Cardiac septum (tissue), 1 donor: ENCODE data around the gene ATP2B1. TPM values are rescaled to one million over a fixed set of nuclear protein-coding genes. Genes with fewer than 3 reads are reported as not detected.
A peak's percentile ranks its signal among the peaks of the same experiment; 100 is the strongest.

ENCODE experiments used
- DNase-seq: peaks from one replicate; pipeline ENCODE4 v3.0.0-alpha.2; 2020; ENCODE audit warnings: low spot score
- intact Hi-C: fragments of 100-400 bp; cut with DNase I; formaldehyde crosslinking; loops from one replicate; pipeline ENCODE4 v1.14.0; 2022
- total RNA-seq: library from RNA; stranded (reverse); fragmentation: NEBNext Ultra II Directional; extraction: Animal tissue kit (Norgen Biotek cat#: 25700); gene quantifications from one replicate; pipeline ENCODE4 v1.2.1, GENCODE V29; 2021
- donor health status: DM: no; HTN: no; CAD: no.

Gene ATP2B1
- total RNA-seq, 1 donor from 2014 or later = 25.4 TPM

DNA sequence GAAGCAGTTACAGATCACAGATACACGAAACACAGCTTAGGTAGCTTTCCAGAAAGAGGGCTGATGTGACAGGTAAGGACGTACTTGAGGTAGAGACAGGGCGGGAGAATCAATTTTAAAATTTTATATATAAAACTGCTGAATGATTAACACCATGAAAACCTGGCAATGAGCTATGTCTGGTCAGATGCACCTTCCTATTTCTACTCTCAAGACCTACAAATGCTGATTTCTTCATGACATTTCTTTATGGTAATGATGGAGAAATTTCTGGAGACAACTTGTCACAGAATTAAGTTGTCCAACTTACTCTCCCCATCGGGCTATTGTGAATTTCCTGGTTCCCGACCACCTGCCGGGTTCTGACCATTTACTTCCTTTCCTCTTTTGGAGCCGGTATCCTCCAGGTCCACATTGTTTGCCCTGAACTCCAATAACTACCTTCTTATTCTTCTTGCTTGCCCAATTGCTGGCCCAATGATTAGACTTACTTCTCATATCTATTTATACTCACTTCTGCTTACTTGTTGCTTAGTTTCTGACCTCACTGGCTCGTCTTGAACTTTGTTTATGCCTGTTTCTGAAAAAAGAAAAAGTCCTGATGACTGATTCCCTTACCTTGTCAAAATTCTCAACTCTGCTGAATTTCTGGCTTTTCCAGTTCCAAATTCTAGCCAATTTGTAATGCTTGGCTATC lies 12.8 kb upstream of the ATP2B1 start:
- no peak for DNase-seq
- intact Hi-C loops = no loop called here

DNA sequence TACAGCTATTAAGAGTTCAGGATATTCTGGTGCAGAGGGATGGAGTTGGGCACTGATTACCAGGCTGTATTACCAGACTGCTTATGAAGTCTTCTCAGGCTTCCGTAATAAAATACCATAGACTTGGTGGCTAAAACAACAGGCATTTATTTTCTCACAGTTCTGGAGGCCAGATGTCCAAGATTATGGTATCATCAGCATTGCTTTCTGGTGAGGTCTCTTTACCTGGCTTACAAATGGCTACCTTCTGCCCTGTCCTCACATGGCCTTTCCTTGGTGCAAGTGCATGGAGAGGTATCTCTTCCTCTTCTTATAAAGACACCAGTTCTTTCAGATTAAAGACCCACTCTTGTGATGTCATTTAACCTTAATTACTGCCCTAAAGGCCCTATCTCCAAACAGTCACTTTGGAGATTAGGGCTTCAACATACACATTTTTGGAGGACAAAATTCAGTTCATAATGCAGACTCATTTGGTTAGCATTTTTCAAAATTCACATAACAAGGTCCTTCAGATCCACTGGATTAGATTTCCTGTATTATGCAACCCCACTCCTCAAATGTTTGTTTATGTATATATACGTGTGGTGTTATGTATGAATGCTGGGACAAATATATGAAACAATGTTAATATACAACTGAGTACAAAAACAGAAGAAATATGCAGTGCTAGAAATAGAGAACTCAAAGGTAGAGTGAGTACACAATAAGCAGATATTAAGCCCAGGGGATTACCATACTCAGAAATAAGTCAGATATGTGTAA lies 9.3 kb upstream of the ATP2B1 start:
- intact Hi-C loops = loop anchor here (10.0 kb wide), 1 partner anchor 257 kb away; no protein-coding TSS in a partner anchor
- no peak for DNase-seq

DNA sequence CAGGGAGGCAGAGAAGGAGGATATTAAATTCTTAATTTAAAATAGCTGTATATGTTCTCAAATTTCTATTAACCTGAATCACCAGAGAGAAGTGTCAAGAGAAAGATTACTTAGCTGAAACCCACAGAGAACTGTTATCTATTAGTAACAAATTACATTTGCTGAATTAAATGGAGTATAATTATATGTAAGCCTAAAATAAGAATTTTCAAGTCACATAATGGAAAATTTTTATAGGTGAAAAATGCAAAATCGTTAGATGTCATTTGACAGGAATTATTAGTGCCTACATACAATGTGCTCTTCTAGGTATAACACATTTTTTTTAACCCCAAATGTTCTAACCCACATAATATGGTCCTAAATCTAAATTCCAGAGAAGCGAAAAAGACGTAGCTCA lies 4.1 kb upstream of the ATP2B1 start:
- DNase-seq = no peak

DNA sequence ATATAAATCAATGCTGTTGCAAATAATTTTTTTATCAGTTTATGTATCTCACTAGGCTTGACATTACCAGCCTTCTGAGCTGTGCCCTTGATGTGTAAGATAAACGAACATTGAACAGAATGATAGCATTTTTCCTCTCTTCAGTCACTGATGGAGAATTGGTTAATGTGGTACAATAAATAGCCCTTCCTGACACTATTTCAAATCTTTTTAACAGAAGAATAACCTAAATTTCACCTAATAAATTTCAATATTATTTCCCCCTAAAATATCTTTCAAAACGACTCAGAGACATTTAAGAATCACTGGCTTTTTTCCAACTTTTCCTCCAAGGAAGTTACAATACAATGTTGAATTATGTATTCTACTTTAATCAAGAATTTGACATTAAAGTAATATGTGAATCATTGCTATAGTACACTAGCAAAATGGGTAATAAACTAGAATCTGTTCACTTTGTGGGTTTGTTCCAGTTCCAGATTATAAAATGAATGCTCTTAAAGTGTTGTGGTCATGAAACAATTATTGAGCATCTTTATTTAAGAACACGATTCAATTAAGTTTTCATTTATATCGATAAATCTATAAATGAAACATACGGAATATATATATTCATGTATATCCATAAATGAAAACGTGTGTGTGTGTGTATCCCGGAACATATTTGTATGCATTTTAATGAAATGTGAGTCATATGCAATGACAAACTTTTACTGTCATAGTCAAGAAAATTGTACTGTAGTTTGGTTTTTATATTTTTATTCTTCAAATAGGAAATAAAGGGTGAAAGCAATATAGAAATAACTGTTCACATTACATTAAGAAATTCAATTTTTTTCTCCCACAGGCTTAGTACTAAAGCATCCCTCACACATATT lies 2.5 kb upstream of the ATP2B1 start:
- intact Hi-C loops = loop anchor here (10.0 kb wide), 1 partner anchor 264 kb away; no protein-coding TSS in a partner anchor
- DNase-seq = no peak

More for the DNA sequence above, 4.1 kb upstream of the ATP2B1 start:
- intact Hi-C loops = loop anchor here (10.0 kb wide), 1 partner anchor 262 kb away; no protein-coding TSS in a partner anchor

DNA sequence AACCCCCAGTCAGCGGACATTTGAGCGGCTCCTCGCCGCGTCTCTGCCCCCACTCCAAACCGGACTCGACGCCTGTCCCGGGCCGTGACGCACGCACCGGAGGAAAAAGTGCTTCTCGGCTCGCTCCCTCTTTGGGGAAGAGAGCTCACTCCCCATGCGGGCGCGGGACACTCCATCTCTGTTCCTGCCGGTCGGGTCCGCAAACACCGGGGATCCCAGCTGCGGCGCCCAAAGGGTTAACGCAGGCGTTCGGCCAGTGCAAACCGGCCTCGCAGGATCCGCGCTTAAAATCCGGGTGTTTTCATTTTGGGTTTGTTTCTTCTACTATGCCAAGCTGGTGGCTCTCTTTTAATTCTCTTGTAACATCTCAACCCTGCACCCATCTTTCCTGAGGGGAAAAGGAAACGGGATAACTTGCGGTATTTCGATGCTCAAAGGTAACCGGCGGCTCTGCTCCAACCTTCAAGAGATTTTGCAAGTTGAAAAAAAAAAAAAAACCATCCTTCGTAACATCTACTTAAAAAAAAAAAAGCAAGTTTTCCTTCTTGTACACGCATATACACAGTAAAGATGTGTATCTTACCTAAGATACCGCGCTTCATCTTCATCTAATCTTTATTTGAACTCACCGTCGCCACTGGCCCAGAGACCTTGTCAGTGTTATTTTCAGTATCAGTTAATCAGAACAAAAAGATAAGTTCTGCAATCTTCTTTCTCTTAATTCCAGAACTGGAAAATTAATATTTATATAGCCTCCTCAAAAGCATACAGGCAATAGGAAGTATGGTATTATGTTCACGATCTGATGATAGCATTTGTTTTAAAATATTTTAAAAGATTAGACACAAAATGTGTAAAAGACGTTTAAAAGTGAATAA lies 1.6 kb upstream of the ATP2B1 start:
- intact Hi-C loops = loop anchor here (5.0 to 10.0 kb wide), 2 partner anchors 168 to 265 kb away; no protein-coding TSS in a partner anchor
- DNase-seq = peak; percentile 81

DNA sequence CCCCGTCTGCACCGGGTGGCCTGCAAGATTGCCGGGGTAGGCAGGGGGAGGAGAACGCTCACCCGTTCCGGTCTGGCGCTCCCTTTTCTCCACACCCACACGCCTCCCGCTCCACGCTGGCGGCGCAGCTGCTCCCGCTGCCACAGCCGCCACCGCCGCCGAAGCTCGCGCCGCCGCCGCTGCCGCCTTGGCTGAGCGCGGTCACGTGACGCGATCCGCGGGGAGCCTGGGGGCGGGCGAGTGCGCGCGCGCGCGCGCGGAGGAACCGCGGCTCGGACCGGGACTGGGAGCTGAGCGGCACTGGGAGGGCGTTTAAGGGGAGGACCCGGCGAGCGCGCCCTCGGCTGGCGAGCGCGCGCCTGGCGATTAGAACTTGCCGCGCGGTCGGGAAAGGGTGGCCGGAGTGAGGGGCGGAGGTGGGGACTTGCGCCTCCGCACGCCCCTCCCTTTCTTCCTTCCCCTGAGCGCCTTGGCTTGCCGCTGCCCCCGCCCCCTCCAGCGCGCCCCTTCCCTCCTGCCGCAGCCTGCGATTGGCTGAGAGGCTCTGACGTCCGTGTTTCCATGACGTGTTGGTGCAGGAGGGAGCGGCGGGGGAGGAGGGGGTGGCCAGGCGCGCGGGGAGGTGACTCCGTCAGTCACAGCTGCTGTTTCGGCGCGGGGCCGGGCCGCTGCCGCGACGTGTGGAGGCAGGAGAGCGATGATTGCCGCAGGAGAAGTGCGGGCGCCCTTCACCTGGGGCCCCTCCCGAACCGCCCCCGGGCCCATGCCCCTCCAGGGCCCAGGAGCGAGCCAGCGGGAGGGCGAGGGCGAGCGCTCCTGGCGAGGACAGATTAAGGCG lies 738 bp upstream of the ATP2B1 start:
- peak; percentile 99 for DNase-seq
- intact Hi-C loops = loop anchor here (5.0 kb wide), 1 partner anchor 167 kb away; no protein-coding TSS in a partner anchor

DNA sequence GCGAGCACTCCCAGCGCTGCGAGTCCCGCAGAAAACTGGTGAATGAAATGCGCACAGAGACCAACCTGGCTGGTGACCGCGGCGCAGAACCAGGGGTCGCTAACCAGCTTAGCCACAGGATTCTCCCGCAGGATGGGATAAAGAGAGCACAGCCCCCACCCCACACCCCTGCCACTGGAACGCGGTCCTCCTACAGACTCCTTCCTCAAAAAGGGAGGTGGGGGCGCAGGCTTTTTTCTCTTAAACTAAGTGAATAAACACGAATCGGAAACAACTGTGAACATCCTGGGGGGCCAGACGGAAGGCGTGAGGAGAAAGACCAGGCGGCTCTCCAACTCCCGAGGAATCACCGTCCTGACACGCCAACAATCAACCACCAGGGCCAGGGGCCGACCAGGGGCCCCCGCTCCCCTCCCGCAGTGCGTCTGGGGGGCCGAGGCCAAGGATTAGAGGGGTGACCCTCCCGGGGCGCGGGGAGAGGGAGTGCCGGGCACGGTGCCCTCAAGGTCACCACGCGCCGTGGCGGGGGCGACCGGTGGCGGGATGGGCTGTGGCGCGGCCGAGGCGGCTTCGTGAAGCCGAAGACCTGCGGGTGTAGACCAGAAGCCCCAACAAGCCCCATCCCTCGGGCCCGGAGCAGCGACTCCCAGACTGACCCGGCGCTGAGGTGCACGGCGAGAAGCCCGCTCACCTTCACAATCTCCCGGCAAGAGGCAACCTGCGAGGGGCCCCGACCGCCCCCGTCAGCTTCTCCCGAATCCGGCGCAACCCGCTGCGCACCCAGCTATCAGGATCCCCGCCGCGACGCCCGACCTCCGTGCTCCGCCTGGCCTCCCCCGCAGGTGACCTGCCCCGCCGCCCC lies 704 bp downstream of the ATP2B1 start:
- DNase-seq = peak; percentile 77
- intact Hi-C loops = loop anchor here (5.0 kb wide), 1 partner anchor 166 kb away; no protein-coding TSS in a partner anchor

DNA sequence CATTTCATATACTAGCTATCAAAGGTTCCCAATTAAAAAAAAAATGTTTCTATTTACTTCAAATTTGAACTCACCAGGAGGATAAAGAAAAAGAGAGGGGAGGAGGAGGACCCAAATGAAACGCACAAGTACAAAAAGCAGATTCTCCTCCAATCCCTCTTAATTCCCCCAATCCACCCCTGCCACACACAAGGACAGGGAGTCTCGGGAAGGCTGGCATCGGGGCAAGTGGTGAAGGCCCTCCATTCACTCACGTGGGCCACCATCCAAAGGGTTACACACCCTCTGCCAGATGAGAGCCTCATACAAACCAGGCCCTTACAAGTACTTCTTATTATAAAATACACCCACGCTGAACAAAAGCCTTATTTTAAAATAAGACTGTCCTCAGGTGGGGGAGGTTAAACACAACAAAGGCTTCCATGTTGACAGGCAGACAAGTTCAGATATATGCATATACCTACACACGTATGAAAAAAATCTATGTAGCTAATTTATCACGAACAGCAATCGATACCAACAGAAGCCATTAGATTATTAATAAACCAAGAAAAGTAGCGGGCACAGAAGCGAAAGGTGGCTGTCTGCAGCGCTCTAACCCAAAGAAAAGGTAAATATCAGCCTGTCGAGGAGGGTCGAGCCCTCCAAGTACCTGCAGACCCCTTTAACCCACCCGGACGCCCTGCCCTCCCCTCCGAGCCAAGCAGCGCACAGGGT lies 1.5 kb downstream of the ATP2B1 start:
- no peak for DNase-seq
- intact Hi-C loops = loop anchor here (5.0 kb wide), 1 partner anchor 165 kb away; no protein-coding TSS in a partner anchor

DNA sequence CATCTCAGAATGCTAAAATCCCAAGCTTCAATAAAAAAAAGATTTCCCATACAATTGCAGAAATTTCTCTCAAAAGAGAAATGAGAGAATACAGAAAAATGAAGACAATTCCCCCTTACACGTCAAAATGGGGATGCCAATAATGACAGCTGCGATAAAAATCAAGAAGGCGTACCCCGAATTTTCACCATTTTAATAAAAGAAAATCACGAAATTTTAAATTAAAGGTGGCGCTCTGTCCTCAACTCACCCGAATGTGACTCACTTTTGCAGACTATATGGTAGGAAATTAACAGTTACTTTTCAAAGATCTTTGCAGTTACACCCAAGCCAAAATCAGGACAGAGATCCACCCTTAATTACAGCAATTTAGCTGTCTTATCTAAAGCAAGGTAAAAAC lies 2.1 kb downstream of the ATP2B1 start:
- intact Hi-C loops = loop anchor here (5.0 kb wide), 1 partner anchor 164 kb away; no protein-coding TSS in a partner anchor
- DNase-seq = no peak

DNA sequence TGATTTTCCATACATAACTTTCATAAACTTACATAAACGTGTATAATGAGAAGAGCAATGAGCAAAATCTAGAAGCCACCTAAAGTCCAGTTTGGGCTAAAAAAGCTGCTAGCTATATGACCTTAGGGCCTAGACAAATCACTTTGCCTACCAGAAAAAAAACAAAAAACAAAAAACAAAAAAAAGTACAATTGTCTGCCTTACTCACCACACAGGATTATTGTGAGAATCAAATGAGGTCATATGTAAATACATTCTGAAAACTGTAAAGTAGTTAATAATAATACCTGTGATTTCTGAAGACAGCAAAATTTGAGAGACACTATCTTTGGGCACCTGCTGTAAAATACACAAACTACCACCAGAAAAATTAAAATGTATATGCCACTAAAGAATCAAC lies 4.2 kb downstream of the ATP2B1 start:
- DNase-seq = no peak
- intact Hi-C loops = no loop called here

DNA sequence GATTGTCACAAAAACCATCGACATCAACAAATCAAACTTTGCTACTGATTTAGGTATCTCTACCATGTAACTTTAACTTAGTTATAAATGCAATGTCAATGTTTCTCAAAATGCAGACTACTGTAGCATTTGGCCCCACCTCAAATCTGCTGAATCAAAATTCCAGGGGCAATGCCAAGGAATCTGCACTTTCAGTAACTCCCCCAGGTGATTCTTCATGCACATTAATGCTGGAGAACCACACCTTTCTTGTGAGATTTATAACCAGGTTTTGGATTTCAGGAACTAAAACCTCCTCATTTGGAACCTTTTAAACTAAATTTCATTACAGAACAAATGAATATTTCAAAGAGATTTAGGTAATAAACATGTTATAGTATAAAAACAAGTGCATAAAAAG lies 4.9 kb downstream of the ATP2B1 start:
- intact Hi-C loops = no loop called here

DNA sequence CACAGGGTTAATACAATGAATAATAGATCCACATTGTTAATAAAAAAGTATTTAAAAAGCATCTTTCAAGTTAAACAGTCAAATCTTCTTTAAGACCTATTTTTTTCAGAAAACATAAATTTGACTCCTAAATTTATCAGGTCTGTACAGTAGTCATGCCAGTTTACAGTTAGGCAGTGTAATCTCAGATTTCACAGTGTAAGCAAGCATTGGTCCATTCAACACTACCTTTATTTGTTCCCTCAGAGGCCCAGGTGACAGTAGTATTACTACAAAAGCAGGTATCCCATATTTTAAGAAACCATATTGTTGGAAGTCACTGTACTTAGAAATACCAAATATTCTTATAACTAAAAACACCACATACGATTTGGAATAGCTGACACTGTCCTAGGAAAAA lies 6.1 kb downstream of the ATP2B1 start:
- intact Hi-C loops = no loop called here

More for the DNA sequence above, 4.9 kb downstream of the ATP2B1 start:
- no peak for DNase-seq

DNA sequence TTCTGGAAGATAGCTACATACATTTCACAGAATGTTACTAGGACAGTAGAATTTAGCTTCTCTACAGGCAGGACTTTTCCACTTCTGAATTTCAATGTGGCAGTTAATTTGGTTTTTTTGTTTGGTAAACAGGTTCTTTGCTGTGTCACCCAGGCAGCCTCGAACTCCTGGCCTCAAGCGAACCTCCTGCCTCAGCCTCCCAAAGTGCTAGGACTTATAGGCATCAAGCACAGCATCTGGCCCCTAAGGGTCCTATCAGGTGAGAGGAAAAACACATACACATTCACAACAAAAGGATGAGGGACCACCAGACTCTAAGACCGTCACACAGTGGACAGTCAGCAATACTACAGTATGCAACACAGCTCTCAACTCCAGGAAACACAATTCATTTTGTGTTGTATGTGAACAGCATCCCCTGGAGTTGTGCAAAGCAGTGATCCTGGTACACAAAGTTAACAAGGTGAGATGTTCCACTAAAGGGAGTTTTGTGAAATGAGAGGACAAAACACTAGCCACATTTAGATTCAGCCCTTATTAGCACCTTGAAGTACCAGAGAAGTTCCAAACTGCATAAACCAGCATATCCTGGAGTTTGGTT lies 6.9 kb downstream of the ATP2B1 start:
- intact Hi-C loops = no loop called here

More for the DNA sequence above, 6.1 kb downstream of the ATP2B1 start:
- no peak for DNase-seq

DNA sequence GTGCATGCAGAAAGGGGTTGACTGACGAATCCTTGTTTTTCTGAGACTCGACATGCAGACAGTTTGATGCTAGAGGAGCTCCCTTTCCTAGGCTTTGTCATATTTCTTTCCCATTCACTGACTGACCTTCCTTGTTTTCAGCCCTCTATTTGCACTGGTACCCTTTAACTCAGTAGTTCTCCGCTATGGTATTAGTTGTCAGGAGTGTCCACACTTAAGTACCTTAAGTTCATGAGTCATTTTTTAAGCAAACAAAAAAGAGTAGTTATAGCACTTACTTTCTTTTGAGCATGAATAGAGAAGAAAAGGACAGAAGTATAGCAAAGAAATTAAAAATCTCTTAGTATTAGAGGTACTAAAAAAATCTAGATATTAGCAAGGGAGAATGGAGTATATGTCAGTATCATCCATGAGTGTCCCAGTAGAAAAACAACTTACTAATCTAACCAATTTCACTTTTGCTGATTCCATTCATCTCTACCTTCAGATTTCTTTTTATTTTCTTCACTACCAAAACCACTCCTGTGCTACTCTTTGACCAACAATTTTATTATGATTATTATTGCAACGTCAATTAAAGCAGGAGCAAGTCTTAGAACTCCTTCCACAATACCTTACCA lies 8.3 kb downstream of the ATP2B1 start:
- DNase-seq = no peak
- intact Hi-C loops = no loop called here

More for the DNA sequence above, 6.9 kb downstream of the ATP2B1 start:
- DNase-seq = no peak

DNA sequence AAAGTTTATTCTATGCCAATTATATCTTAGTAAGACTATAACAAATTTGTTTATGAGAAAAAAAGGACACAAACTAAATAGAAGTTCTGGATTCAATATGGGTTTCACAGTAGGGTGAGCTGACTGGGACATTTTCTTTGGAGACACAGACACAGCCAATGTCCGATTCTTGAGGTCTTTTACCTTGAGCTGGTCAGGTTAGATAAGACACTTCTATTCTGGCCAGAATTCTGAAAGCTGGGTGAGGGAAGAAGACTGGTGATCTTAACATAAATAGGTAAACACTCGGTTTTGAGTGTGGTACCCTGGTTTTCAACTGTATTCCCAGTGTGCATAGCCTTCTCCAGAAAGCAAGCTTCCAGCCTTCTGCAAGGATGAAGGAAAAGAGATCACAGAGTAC lies 10.0 kb downstream of the ATP2B1 start:
- no peak for DNase-seq
- intact Hi-C loops = no loop called here
